ENCODE data around the gene ASTN2. TPM values are rescaled to one million over a fixed set of nuclear protein-coding genes. Genes with fewer than 3 reads are reported as not detected.

Gene ASTN2
- total and polyA plus RNA-seq, 9 of the 15 experiments (the other 6 are each of a cell fraction or from before 2014, with no cell fraction given), result 0.56 to 3.5 (median 1.9) TPM

- TF ChIP-seq DLX4 (CRISPR knock-in tag; IDR thresholded peaks at IDR 0.05) (no peak), NFE2 (IDR thresholded peaks at IDR 0.05; ENCODE audit: low read depth) (no peak), TSC22D4 (tag; IDR thresholded peaks at IDR 0.05) (no peak), FOSL1 (tag; conservative IDR thresholded peaks at IDR 0.05) (no peak), HNRNPH1 (optimal IDR thresholded peaks at IDR 0.05; ENCODE audit: low read depth, low read length) (no peak), PHB (CRISPR knock-in tag; IDR thresholded peaks at IDR 0.05) (no peak), CHD4 (IDR thresholded peaks at IDR 0.05; ENCODE audit: insufficient read depth, insufficient replicate concordance, low read depth, low read length, poor library complexity, severe bottlenecking) (no peak)
Measured at GRCh38 chr9:117156771-117157535, 257.9 kb downstream of the ASTN2 start (continued).

GRCh38 chr9:117156144-117156688, 258.6 kb downstream of the ASTN2 start:
- Histone ChIP-seq H3K9ac (ENCODE audit: insufficient read depth in 1 of 2, low read depth in 2 of 2, low read length in 2 of 2) (no peak overlapping the region), H3K79me2 (ENCODE audit: control insufficient read depth, insufficient read depth, low read length) (no peaks in the 10 kb centered on the region), H2AFZ (ENCODE audit: low read depth, low read length) (no peak overlapping the region), H3K27ac (ENCODE audit: extremely low read depth, low read depth, low read length) (no peak overlapping the region), H3K36me3 (ENCODE audit: control insufficient read depth, insufficient read depth, low read length) (no peaks in the 10 kb centered on the region), H3K4me1 (replicated peaks in 1 of 2; ENCODE audit: control insufficient read depth in 2 of 2, insufficient read depth in 2 of 2, low read length in 2 of 2) (no peaks in the 10 kb centered on the region), H3K4me2 (ENCODE audit: insufficient read depth, low read length) (no peak overlapping the region), H3K27me3 (ENCODE audit: control insufficient read depth in 2 of 2, insufficient read depth in 2 of 2, low read length in 2 of 2) (no peaks in the 10 kb centered on the region), H3K9me3 (replicated peaks; ENCODE audit: control insufficient read depth, insufficient read depth, low read depth, low read length) (0 out of 2 replicates have a peak, but pooled peaks cover 2% of the 10 kb centered on the region), H3K4me3 (no peak overlapping the region), H4K20me1 (replicated peaks; ENCODE audit: control insufficient read depth, insufficient read depth, low read length) (no peaks in the 10 kb centered on the region), H3K9me1 (ENCODE audit: control insufficient read depth, insufficient read depth, low read length) (no peaks in the 10 kb centered on the region)
- CTCF ChIA-PET (ENCODE audit: low intra/inter-chr PET ratio), result no interaction called here
- no peak for DNase-seq (ENCODE audit: extremely low read depth in 1 of 4, low spot score in 3 of 4)
- TF ChIP-seq ZNF165 (CRISPR knock-in tag; IDR thresholded peaks at IDR 0.05; ENCODE audit: borderline replicate concordance) (no peak), EWSR1 (IDR thresholded peaks at IDR 0.05; ENCODE audit: borderline replicate concordance, low read depth, partially characterized antibody) (no peak), CBX1 (IDR thresholded peaks at IDR 0.05; ENCODE audit: low read depth) (no peak), GABPB1 (CRISPR knock-in tag; IDR thresholded peaks at IDR 0.05) (no peak)
- WGBS (ENCODE audit: insufficient coverage, low coverage, missing lambda C conversion rate), result 3% methylated on average over 2 of the region's 2 CpGs
- POLR2A ChIA-PET, result no interaction called here
- ATAC-seq, result no peak
- no TSS peak for BruUV-seq (replicated peaks)
- no peak for FAIRE-seq
- in situ Hi-C loops (cut with MboI) (no loop called here), intact Hi-C loops (cut with micrococcal nuclease) (no loop called here)

All from K562 (cell line).